ENCODE measurements around the gene CACNA1C.

GRCh38 chr12:2185751-2186341 lies 133.1 kb downstream of the CACNA1C start:
- TF ChIP-seq, protein P1, sequence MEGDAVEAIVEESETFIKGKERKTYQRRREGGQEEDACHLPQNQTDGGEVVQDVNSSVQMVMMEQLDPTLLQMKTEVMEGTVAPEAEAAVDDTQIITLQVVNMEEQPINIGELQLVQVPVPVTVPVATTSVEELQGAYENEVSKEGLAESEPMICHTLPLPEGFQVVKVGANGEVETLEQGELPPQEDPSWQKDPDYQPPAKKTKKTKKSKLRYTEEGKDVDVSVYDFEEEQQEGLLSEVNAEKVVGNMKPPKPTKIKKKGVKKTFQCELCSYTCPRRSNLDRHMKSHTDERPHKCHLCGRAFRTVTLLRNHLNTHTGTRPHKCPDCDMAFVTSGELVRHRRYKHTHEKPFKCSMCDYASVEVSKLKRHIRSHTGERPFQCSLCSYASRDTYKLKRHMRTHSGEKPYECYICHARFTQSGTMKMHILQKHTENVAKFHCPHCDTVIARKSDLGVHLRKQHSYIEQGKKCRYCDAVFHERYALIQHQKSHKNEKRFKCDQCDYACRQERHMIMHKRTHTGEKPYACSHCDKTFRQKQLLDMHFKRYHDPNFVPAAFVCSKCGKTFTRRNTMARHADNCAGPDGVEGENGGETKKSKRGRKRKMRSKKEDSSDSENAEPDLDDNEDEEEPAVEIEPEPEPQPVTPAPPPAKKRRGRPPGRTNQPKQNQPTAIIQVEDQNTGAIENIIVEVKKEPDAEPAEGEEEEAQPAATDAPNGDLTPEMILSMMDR (IDR thresholded peaks at IDR 0.05), result no peak
- TF ChIP-seq POLR2A (IDR thresholded peaks at IDR 0.05), result no peak
